NT2/D1 (cell line): ENCODE data around the gene TBC1D22A.

Experiments
- SUZ12 ChIP-seq: IDR thresholded peaks from 2 replicates; pipeline ENCODE4 v1.6.1; 2011; ENCODE audit not compliant: insufficient read length, insufficient read depth; ENCODE audit errors: extremely low read depth
- YY1 ChIP-seq: IDR thresholded peaks from 2 replicates; pipeline ENCODE4 v1.6.1; 2011; ENCODE audit not compliant: insufficient read length, insufficient read depth
- ZNF274 ChIP-seq: IDR thresholded peaks from 2 replicates; pipeline ENCODE4 v1.6.1; 2011; ENCODE audit warnings: mild to moderate bottlenecking, low read depth, low read length

DNA sequence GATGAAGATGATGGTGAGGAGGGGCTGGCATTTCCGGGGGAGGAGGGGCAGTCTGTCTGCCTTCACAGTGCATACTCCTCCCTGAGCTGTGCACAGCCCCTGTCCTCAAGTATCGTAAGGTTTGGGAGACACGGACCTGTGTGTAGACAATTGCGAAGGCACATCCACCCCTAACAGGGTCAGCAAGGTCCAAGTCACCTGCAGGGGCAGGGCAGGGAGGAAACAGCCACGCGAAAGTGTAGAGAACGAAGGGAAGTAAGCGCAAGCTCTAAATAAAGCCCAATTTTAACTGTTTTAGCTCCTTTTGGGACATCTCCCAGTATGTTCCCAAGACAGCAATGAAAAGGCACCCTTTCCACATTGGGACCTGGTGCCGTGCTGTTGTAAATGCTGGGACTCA is 448.2 kb downstream of the TBC1D22A start:
- no peak for TF ChIP-seq SUZ12
- no peak for TF ChIP-seq YY1
- no peak for TF ChIP-seq ZNF274
